Bronchial epithelial cell (primary cell): Measurements from ENCODE around the gene SMPDL3B. TPM values are rescaled to one million over a fixed set of nuclear protein-coding genes. Genes with fewer than 3 reads are reported as not detected.

Experiments used
- DNase-seq: peaks from one replicate; pipeline ENCODE4 v3.0.0-alpha.2; 2010; ENCODE audit warnings: low read depth
- FAIRE-seq: peaks from 2 replicates; lab custom pipeline; 2011; peaks lifted over from hg19 to GRCh38; lab: Jason Lieb, UNC
- H3K27me3 ChIP-seq: 2 replicates; pipeline ENCODE4 v1.5.1; 2011; ENCODE audit warnings: low read length; ENCODE audit not compliant: control insufficient read depth, insufficient read depth
- H3K36me3 ChIP-seq: 2 replicates; pipeline ENCODE4 v1.5.1; 2011; ENCODE audit warnings: low read length; ENCODE audit not compliant: control insufficient read depth, insufficient read depth
- H3K4me3 ChIP-seq: 2 replicates; pipeline ENCODE4 v1.5.1; 2011; ENCODE audit warnings: mild to moderate bottlenecking, low read depth, low read length, control low read depth
- total RNA-seq: library from RNA; depleted of rRNA; stranded (reverse); fragments of >200 nt; gene quantifications from 2 replicates; pipeline ENCODE4 v1.2.1, GENCODE V29; 2014
- TF ChIP-seq, protein P1 (sequence below): IDR thresholded peaks from 2 replicates; pipeline ENCODE4 v1.5.1; 2011; ENCODE audit warnings: mild to moderate bottlenecking, moderate library complexity, low read length, control low read depth, inconsistent platforms; ENCODE audit not compliant: insufficient read depth, severe bottlenecking

SMPDL3B gene
- total RNA-seq, 1 donor from 2014 or later = 2.4 TPM

DNA sequence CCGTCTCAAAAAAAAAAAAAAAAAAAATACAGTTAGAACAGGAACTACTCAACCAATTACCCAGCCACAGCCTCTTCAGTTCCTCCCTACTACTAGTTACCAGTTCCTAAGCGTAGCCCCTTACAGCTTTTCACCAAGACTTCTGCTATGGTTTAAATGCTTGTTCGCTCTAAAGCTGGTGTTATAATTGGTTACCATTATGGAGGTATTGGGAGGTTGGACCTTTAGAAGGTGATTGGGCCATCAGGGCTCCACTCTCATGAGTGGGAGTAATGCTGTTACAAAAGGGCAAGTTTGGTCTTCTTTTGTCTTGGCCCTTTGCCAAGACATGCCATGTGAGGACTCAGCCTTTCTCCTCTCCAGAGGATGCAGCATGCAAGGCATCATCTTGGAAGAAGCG, 3.0 kb upstream of the SMPDL3B start:
- FAIRE-seq = no peak
- Histone ChIP-seq H3K36me3 (no peaks in the 10 kb centered on the region), H3K27me3 (peaks cover 4% of the 10 kb centered on the region), H3K4me3 (no peak overlapping the region)
- TF ChIP-seq, protein P1, sequence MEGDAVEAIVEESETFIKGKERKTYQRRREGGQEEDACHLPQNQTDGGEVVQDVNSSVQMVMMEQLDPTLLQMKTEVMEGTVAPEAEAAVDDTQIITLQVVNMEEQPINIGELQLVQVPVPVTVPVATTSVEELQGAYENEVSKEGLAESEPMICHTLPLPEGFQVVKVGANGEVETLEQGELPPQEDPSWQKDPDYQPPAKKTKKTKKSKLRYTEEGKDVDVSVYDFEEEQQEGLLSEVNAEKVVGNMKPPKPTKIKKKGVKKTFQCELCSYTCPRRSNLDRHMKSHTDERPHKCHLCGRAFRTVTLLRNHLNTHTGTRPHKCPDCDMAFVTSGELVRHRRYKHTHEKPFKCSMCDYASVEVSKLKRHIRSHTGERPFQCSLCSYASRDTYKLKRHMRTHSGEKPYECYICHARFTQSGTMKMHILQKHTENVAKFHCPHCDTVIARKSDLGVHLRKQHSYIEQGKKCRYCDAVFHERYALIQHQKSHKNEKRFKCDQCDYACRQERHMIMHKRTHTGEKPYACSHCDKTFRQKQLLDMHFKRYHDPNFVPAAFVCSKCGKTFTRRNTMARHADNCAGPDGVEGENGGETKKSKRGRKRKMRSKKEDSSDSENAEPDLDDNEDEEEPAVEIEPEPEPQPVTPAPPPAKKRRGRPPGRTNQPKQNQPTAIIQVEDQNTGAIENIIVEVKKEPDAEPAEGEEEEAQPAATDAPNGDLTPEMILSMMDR = no peak
- no peak for DNase-seq

DNA sequence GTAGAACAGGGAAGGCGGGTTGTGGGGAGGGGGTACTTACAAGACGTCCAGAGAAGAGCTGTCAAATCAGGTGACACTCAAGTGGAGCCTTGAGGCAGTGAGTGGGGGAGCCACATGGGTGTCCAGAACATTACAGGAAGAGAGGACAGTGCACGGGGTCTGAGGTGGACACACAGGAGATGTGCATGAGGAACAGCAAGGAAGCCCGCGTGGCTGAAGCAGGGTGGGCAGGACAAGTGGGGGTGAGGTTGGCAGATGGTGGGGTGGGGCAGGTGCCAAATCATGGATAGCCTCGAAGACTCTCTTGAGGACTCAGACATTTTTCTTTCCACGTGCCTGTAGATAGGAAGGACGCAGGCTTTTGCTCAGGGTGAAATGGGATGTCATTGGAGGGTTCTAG, 921 bp downstream of the SMPDL3B start:
- Histone ChIP-seq H3K36me3 (no peaks in the 10 kb centered on the region), H3K27me3 (peaks cover 4% of the 10 kb centered on the region), H3K4me3 (no peak overlapping the region)
- TF ChIP-seq, protein P1 = no peak
- DNase-seq (no peak), FAIRE-seq (no peak)

DNA sequence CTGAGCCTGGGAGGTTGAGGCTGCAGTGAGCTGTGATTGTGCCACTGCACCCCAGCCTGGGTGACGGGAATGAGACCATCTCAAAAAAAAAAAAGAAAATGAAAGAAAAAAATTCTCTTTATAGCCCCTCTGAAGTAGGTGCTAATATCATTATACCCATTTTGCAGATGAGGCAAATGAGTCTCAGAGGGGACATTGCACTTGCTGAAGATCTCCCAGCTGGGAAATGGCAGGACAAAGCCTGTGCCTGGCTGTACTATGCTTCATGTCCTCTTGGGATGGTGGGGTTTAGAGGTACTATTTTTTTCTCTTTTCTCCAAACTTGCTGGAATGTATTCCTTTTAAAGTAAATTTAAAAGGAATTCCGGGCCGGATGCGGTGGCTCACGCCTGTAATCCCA, 1.6 kb downstream of the SMPDL3B start:
- no peak overlapping the region for H3K4me3 ChIP-seq
- TF ChIP-seq, protein P1 = no peak
- no peaks in the 10 kb centered on the region for H3K36me3 ChIP-seq
- no peak for DNase-seq
- H3K27me3 ChIP-seq = peaks cover 4% of the 10 kb centered on the region
- FAIRE-seq = no peak

DNA sequence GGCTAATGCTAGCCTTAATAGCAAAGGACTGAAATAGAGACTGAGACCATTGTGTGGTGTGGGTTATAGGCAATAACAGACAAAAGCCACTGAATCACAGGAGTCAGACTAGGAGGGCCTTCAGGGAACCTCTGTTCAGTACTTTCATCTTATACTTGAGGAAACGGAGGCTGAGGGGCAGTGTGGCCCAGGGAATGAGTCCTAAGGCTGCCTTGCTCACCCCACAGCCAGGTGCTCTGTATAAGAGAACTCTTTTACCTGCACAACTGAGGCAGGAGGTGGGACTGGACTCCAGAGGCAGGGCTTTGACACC, 2.7 kb downstream of the SMPDL3B start:
- DNase-seq (no peak), FAIRE-seq (no peak)
- H3K36me3 ChIP-seq = no peaks in the 10 kb centered on the region
- H3K27me3 ChIP-seq = peaks cover 4% of the 10 kb centered on the region
- TF ChIP-seq, protein P1 = no peak
- H3K4me3 ChIP-seq = no peak overlapping the region

DNA sequence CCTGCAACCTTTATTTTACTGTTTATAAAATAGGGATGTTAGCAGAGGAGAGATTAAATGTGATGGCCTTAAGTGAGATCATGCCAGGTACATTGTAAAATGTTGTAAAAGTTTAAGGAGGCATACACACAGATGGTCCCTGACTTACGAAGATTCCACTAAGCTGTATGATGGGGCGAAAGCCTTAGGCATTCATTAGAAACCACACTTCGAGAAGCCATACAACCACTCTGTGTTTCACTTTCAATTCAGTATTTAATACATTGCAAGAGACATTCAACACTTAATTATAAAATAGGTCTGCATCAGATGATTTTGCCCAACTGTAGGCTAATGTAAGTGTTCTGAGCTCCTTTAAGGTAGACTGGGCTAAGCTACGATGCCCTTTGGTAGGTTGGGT, 3.7 kb downstream of the SMPDL3B start:
- DNase-seq (no peak), FAIRE-seq (no peak)
- peaks cover 4% of the 10 kb centered on the region for H3K27me3 ChIP-seq

DNA sequence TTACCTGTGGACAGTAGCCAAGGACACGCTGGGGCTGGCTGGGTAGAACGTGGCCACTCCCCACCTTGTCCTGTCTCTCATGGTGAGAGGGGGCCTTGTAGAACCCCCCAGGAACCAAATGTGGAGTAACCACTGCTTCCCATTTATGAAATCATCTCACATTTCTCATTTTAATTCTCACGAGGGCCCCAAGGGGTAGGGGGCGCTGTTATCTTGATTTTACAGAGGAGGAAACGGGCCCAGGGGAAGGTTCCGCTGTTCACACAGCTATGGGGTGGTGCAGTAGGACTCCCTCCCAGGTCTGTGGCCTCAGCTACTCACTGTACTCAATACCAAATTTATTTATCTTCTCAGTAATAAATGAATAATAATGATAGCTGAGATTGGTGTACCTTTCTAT, 5.5 kb downstream of the SMPDL3B start:
- TF ChIP-seq, protein P1 = peak; percentile 23
- FAIRE-seq = no peak
- DNase-seq = no peak
- Histone ChIP-seq H3K4me3 (no peak overlapping the region), H3K36me3 (no peaks in the 10 kb centered on the region), H3K27me3 (peaks cover 4% of the 10 kb centered on the region)

More for the DNA sequence above, 3.7 kb downstream of the SMPDL3B start:
- TF ChIP-seq, protein P1 = no peak
- H3K36me3 ChIP-seq = no peaks in the 10 kb centered on the region
- no peak overlapping the region for H3K4me3 ChIP-seq
